ENCODE data around the gene PTH2R. TPM values are rescaled to one million over a fixed set of nuclear protein-coding genes. Genes with fewer than 3 reads are reported as not detected.

The PTH2R gene
- polyA plus RNA-seq, 1 donor from 2014 or later, result not detected

DNA sequence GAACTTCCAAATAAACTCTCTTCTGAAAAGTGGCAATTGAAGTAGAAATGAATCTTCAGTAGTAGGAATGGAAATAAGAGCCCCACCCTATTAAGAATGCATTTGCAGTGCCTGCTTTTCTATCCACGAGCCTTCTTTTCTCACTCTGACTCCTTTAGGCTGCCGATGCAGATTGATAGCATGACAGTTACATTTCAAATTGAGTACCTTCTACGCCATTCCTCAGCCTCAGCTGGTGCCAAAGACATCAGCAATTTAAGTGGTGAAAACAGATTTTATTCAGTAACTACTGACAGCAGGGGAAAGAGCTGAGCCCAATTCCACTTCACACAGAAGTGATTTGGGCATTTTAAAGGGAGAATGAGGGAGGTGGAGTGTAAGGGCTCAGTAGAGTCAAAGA is 85.5 kb downstream of the PTH2R start:
- Histone ChIP-seq H3K4me3 (ENCODE audit: low read length) (no peak overlapping the region), H3K4me2 (ENCODE audit: low read length) (no peak overlapping the region), H3K27ac (ENCODE audit: low read length) (no peak overlapping the region), H3K9me2 (ENCODE audit: insufficient read depth, low read length) (no peaks in the 10 kb centered on the region), H3K9ac (ENCODE audit: low read length) (no peak overlapping the region), H4K20me1 (ENCODE audit: insufficient read depth) (no peaks in the 10 kb centered on the region), H3K27me3 (ENCODE audit: insufficient read depth, low read depth, low read length) (no peaks in the 10 kb centered on the region), H3K79me2 (replicated peaks; ENCODE audit: insufficient read depth, low read length) (no peaks in the 10 kb centered on the region), H3K36me3 (ENCODE audit: insufficient read depth, low read length) (no peaks in the 10 kb centered on the region), H3F3A (ENCODE audit: insufficient read depth, low read length, poor library complexity, severe bottlenecking) (no peaks in the 10 kb centered on the region), H3K9me3 (ENCODE audit: low read length) (no peaks in the 10 kb centered on the region), H2AFZ (ENCODE audit: low read depth, low read length) (no peak overlapping the region)
- TF ChIP-seq TAF1 (IDR thresholded peaks at IDR 0.05; ENCODE audit: low read depth), result no peak
- no peak for TF ChIP-seq MXI1 (conservative IDR thresholded peaks at IDR 0.05; ENCODE audit: poor library complexity, severe bottlenecking)
- TF ChIP-seq, protein P1, sequence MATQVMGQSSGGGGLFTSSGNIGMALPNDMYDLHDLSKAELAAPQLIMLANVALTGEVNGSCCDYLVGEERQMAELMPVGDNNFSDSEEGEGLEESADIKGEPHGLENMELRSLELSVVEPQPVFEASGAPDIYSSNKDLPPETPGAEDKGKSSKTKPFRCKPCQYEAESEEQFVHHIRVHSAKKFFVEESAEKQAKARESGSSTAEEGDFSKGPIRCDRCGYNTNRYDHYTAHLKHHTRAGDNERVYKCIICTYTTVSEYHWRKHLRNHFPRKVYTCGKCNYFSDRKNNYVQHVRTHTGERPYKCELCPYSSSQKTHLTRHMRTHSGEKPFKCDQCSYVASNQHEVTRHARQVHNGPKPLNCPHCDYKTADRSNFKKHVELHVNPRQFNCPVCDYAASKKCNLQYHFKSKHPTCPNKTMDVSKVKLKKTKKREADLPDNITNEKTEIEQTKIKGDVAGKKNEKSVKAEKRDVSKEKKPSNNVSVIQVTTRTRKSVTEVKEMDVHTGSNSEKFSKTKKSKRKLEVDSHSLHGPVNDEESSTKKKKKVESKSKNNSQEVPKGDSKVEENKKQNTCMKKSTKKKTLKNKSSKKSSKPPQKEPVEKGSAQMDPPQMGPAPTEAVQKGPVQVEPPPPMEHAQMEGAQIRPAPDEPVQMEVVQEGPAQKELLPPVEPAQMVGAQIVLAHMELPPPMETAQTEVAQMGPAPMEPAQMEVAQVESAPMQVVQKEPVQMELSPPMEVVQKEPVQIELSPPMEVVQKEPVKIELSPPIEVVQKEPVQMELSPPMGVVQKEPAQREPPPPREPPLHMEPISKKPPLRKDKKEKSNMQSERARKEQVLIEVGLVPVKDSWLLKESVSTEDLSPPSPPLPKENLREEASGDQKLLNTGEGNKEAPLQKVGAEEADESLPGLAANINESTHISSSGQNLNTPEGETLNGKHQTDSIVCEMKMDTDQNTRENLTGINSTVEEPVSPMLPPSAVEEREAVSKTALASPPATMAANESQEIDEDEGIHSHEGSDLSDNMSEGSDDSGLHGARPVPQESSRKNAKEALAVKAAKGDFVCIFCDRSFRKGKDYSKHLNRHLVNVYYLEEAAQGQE (IDR thresholded peaks at IDR 0.05; ENCODE audit: borderline replicate concordance), result no peak
- TF ChIP-seq EZH2 (IDR thresholded peaks at IDR 0.05; ENCODE audit: borderline replicate concordance, insufficient read depth, low read length, poor library complexity, severe bottlenecking), result no peak
- TF ChIP-seq SMC3 (conservative IDR thresholded peaks at IDR 0.05; ENCODE audit: poor library complexity), result no peak
- TF ChIP-seq CTCF (IDR thresholded peaks at IDR 0.05; ENCODE audit: poor library complexity, severe bottlenecking), result no peak
- no peak for TF ChIP-seq RAD21 (conservative IDR thresholded peaks at IDR 0.05)
- TF ChIP-seq EP300 (conservative IDR thresholded peaks at IDR 0.05; ENCODE audit: poor library complexity, severe bottlenecking), result peak; percentile 84
- TF ChIP-seq POLR2AphosphoS5 (IDR thresholded peaks at IDR 0.05), result peak; percentile 33

DNA sequence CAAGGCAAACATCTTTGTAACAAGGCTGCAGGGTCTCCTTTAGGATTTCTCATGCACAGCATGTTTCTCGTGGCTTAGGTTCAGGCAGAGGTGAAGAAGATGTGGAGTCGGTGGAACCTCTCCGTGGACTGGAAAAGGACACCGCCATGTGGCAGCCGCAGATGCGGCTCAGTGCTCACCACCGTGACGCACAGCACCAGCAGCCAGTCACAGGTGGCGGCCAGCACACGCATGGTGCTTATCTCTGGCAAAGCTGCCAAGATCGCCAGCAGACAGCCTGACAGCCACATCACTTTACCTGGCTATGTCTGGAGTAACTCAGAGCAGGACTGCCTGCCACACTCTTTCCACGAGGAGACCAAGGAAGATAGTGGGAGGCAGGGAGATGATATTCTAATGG is 86.6 kb downstream of the PTH2R start:
- Histone ChIP-seq H4K20me1 (ENCODE audit: insufficient read depth) (no peaks in the 10 kb centered on the region), H3F3A (ENCODE audit: insufficient read depth, low read length, poor library complexity, severe bottlenecking) (no peaks in the 10 kb centered on the region), H3K9me2 (ENCODE audit: insufficient read depth, low read length) (no peaks in the 10 kb centered on the region), H3K4me3 (ENCODE audit: low read length) (no peak overlapping the region), H3K27me3 (ENCODE audit: insufficient read depth, low read depth, low read length) (no peaks in the 10 kb centered on the region), H2AFZ (ENCODE audit: low read depth, low read length) (no peak overlapping the region), H3K36me3 (ENCODE audit: insufficient read depth, low read length) (no peaks in the 10 kb centered on the region), H3K79me2 (replicated peaks; ENCODE audit: insufficient read depth, low read length) (no peaks in the 10 kb centered on the region), H3K9me3 (ENCODE audit: low read length) (no peaks in the 10 kb centered on the region), H3K27ac (ENCODE audit: low read length) (no peak overlapping the region), H3K9ac (ENCODE audit: low read length) (no peak overlapping the region), H3K4me2 (ENCODE audit: low read length) (no peak overlapping the region)
- TF ChIP-seq EZH2 (IDR thresholded peaks at IDR 0.05; ENCODE audit: borderline replicate concordance, insufficient read depth, low read length, poor library complexity, severe bottlenecking) (no peak), TAF1 (IDR thresholded peaks at IDR 0.05; ENCODE audit: low read depth) (no peak), EP300 (conservative IDR thresholded peaks at IDR 0.05; ENCODE audit: poor library complexity, severe bottlenecking) (no peak), MXI1 (conservative IDR thresholded peaks at IDR 0.05; ENCODE audit: poor library complexity, severe bottlenecking) (no peak), SMC3 (conservative IDR thresholded peaks at IDR 0.05; ENCODE audit: poor library complexity) (no peak), RAD21 (conservative IDR thresholded peaks at IDR 0.05) (no peak), POLR2AphosphoS5 (IDR thresholded peaks at IDR 0.05) (no peak), CTCF (IDR thresholded peaks at IDR 0.05; ENCODE audit: poor library complexity, severe bottlenecking) (no peak)
- TF ChIP-seq, protein P1 (IDR thresholded peaks at IDR 0.05; ENCODE audit: borderline replicate concordance), result no peak

Measured in neural cell (in vitro differentiated cells).